GM23248 (cell line): ENCODE results near the gene MYRIP.

Source experiments
- EZH2 ChIP-seq: fragments of 200-600 bp; sonication (generic); IDR thresholded peaks from 2 replicates; pipeline ENCODE4 v1.6.1; 2018; ENCODE audit warnings: antibody characterized with exemption, mild to moderate bottlenecking; ENCODE audit not compliant: insufficient read depth, poor library complexity, severe bottlenecking
- EZH2phosphoT487 ChIP-seq: fragments of 200-600 bp; sonication (generic); IDR thresholded peaks from 2 replicates; pipeline ENCODE4 v1.6.1; 2018; ENCODE audit warnings: antibody characterized with exemption, moderate library complexity, mild to moderate bottlenecking, low read depth; ENCODE audit not compliant: insufficient read depth

GRCh38 chr3:40302784-40303183 lies 493.4 kb downstream of the MYRIP start:
- no peak for TF ChIP-seq EZH2
- TF ChIP-seq EZH2phosphoT487, result no peak
